Effector memory CD8-positive, alpha-beta T cell (primary cell): ENCODE data around the gene TIGIT.

Experiments used
- ATAC-seq: fragments of 150-1000 bp; cut with Tn5 transposase; replicated peaks from 2 replicates; pipeline ENCODE4 v1.10.0; 2021; ENCODE audit warnings: mild to moderate bottlenecking, moderate library complexity
- DNase-seq, 3 experiments: peaks; one replicate each; pipeline ENCODE4 v3.0.0; 2021
- H3K27ac Mint-ChIP-seq, 2 donors: one replicate each; pipeline ENCODE4 v1.8.0; 2022; ENCODE audit warnings: mild to moderate bottlenecking in 2 of 2, mixed read lengths in 2 of 2, moderate library complexity in 2 of 2
- H3K27me3 Mint-ChIP-seq, 2 donors: one replicate each; pipeline ENCODE4 v1.8.0; 2022; ENCODE audit warnings: mixed read lengths in 2 of 2
- H3K36me3 Mint-ChIP-seq: one replicate; pipeline ENCODE4 v1.8.0; 2022; ENCODE audit warnings: mild to moderate bottlenecking, moderate library complexity, mixed read lengths; ENCODE audit not compliant: insufficient read depth
- H3K4me1 Mint-ChIP-seq, 2 donors: one replicate each; pipeline ENCODE4 v1.8.0; 2022; ENCODE audit warnings: low read depth in 2 of 2, mixed read lengths in 2 of 2
- H3K4me3 Mint-ChIP-seq, 2 donors: one replicate each; pipeline ENCODE4 v1.8.0; 2022; ENCODE audit warnings: mild to moderate bottlenecking in 2 of 2, mixed read lengths in 2 of 2, moderate library complexity in 2 of 2
- H3K9me3 Mint-ChIP-seq, 2 donors: one replicate each; pipeline ENCODE4 v1.8.0; 2022; ENCODE audit warnings: mixed read lengths in 2 of 2

Gene TIGIT

DNA sequence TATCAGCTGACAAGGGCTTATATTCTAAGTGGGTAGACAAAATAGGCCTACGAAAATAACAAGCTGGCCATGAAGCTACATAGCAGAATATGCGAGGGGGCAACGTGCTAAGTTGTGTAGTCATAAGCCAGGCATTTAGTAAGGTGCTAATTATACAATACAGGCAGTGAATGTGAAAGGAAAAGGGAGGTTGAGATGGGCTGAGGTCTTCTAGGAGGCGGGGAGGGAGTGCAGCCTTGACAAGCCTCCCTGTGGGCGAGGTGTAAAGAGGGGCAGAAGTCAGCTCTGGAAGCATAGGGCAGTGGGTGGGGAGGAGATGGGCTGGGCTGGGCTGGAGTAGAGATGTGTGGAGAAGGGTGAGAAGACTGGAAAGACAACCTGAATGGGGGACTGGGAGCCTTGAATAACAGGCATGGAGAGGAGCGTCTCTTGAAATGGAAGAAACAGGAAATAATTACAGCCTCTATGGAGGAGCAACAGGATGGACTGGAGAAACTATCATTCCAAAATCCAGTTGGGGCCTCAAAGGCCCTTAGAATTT lies 1.2 kb downstream of the TIGIT start:
- Mint-ChIP-seq H3K4me1 (peaks cover 65 to 81% of the 10 kb centered on the region in 2 donors), H3K9me3 (no peaks in the 10 kb centered on the region), H3K36me3 (peaks cover 27% of the 10 kb centered on the region), H3K4me3 (peak overlapping the region; percentile 72 to 91), H3K27ac (peak overlapping the region; percentile 97 to 98), H3K27me3 (no peaks in the 10 kb centered on the region)
- peak; percentile 9 for ATAC-seq
- DNase-seq = peak in 1 of 3 experiments; percentile 41

DNA sequence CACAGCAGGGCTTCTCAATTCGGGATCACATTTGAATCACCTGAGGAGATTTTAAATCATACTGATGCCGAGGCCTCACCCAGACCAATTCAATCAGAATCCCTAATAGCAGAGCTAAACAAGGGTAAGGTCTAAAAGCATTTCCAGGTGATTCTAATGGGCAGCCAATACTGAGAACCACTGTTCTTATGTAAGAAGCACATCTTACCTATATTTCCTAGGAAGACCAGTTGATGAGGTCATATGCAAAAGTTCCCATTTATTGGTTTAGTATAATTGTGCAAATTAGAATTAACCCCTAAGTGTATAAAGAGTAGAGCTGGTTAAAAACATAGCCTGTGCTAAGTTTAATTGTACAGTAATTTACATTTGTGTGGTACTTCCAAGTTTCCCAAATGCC lies 2.1 kb downstream of the TIGIT start:
- peaks cover 27% of the 10 kb centered on the region for H3K36me3 Mint-ChIP-seq
- peaks cover 59 to 79% of the 10 kb centered on the region in 2 donors for H3K4me1 Mint-ChIP-seq
- no peaks in the 10 kb centered on the region for H3K27me3 Mint-ChIP-seq
- H3K9me3 Mint-ChIP-seq = no peaks in the 10 kb centered on the region
- peak overlapping the region; percentile 72 to 91 for H3K4me3 Mint-ChIP-seq
- no peak for ATAC-seq
- peak overlapping the region; percentile 97 to 98 for H3K27ac Mint-ChIP-seq
- DNase-seq = no peak

- Mint-ChIP-seq H3K27me3 (no peaks in the 10 kb centered on the region), H3K4me1 (peaks cover 49 to 67% of the 10 kb centered on the region in 2 donors), H3K9me3 (no peaks in the 10 kb centered on the region), H3K36me3 (peaks cover 23% of the 10 kb centered on the region), H3K27ac (peak overlapping the region; percentile 71 to 97), H3K4me3 (peak overlapping the region; percentile 72 to 91)
- DNase-seq = peak; percentile 24 to 57 (median 32)
- ATAC-seq = peak; percentile 57
Measured at GRCh38 chr3:114299421-114299820, 5.6 kb downstream of the TIGIT start.

- DNase-seq (no peak), ATAC-seq (peak; percentile 50)
- Mint-ChIP-seq H3K36me3 (peaks cover 22% of the 10 kb centered on the region), H3K4me3 (peak overlapping the region; percentile 72 to 91), H3K4me1 (peaks cover 45 to 68% of the 10 kb centered on the region in 2 donors), H3K27ac (peak overlapping the region; percentile 71 to 97), H3K27me3 (no peaks in the 10 kb centered on the region), H3K9me3 (no peaks in the 10 kb centered on the region)
Measured at GRCh38 chr3:114299941-114300624, 6.3 kb downstream of the TIGIT start.

DNA sequence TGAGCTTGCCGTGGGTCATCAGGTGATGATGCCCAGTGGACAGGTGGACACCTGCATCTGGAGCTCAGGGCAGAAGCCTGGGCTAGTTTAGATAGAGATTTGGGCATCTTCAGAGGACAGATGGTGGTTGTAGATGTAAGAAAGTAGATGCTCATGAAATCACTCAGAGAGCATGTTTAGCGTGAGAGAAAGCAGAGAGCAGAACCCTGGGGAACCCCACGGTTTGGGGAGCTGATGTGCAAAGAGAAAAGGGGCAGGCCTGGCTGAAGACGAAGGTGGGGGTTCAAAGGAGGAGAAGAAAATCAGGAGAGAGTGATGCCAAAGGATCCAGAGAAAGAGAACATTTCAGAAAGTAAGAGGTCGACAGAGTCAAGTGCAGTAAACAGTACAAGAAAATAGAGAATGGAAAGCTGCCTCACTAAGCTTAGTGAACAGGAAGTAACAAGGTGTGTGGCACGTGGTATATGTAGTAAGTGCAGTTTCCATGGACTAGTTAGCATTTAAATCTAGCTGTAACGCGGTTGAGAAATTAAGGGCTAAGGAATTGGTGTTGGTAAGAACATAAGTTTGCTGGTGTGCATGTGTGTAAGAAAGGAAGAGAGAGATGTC lies 13.5 kb downstream of the TIGIT start:
- ATAC-seq (peak; percentile 80), DNase-seq (peak; percentile 23 to 32 (median 26))
- H3K4me1 Mint-ChIP-seq = peaks cover 45 to 66% of the 10 kb centered on the region in 2 donors
- peak overlapping the region; percentile 25 to 66 for H3K4me3 Mint-ChIP-seq
- no peaks in the 10 kb centered on the region for H3K27me3 Mint-ChIP-seq
- peaks cover 39% of the 10 kb centered on the region for H3K36me3 Mint-ChIP-seq
- no peaks in the 10 kb centered on the region for H3K9me3 Mint-ChIP-seq
- H3K27ac Mint-ChIP-seq = peak overlapping the region; percentile 84 to 98

DNA sequence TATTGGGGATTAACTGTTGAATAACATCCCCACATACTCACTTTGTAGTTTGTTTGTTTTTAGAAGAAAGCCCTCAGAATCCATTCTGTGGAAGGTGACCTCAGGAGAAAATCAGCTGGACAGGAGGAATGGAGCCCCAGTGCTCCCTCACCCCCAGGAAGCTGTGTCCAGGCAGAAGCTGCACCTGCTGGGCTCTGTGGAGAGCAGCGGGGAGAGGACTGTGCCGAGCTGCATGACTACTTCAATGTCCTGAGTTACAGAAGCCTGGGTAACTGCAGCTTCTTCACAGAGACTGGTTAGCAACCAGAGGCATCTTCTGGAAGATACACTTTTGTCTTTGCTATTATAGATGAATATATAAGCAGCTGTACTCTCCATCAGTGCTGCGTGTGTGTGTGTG lies 14.0 kb downstream of the TIGIT start:
- H3K27me3 Mint-ChIP-seq = no peaks in the 10 kb centered on the region
- H3K36me3 Mint-ChIP-seq = peaks cover 39% of the 10 kb centered on the region
- peak overlapping the region; percentile 25 to 66 for H3K4me3 Mint-ChIP-seq
- H3K9me3 Mint-ChIP-seq = no peaks in the 10 kb centered on the region
- no peak for DNase-seq
- ATAC-seq = no peak
- H3K4me1 Mint-ChIP-seq = peaks cover 41 to 63% of the 10 kb centered on the region in 2 donors
- H3K27ac Mint-ChIP-seq = peak overlapping the region; percentile 84 to 98

DNA sequence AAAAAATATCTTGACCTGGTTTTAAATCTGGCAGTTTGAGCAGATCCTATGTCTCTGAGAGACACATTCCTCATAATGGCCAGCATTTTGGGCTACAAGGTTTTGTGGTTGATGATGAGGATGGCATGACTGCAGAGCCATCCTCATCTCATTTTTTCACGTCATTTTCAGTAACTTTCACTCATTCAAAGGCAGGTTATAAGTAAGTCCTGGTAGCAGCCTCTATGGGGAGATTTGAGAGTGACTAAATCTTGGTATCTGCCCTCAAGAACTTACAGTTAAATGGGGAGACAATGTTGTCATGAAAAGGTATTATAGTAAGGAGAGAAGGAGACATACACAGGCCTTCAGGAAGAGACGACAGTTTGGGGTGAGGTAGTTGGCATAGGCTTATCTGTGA lies 14.5 kb downstream of the TIGIT start:
- no peak for DNase-seq
- H3K27ac Mint-ChIP-seq = peak overlapping the region; percentile 84 to 98
- H3K9me3 Mint-ChIP-seq = no peaks in the 10 kb centered on the region
- ATAC-seq = peak; percentile 10
- H3K27me3 Mint-ChIP-seq = no peaks in the 10 kb centered on the region
- H3K36me3 Mint-ChIP-seq = peaks cover 39% of the 10 kb centered on the region
- H3K4me1 Mint-ChIP-seq = peaks cover 43 to 65% of the 10 kb centered on the region in 2 donors
- peak overlapping the region; percentile 25 to 66 for H3K4me3 Mint-ChIP-seq

GRCh38 chr3:114308830-114309229 lies 15.0 kb downstream of the TIGIT start:
- no peaks in the 10 kb centered on the region for H3K27me3 Mint-ChIP-seq
- H3K4me1 Mint-ChIP-seq = peaks cover 47 to 69% of the 10 kb centered on the region in 2 donors
- DNase-seq (peak; percentile 46 to 60 (median 51)), ATAC-seq (peak; percentile 86)
- peak overlapping the region; percentile 84 to 98 for H3K27ac Mint-ChIP-seq
- no peaks in the 10 kb centered on the region for H3K9me3 Mint-ChIP-seq
- H3K36me3 Mint-ChIP-seq = peaks cover 36% of the 10 kb centered on the region
- H3K4me3 Mint-ChIP-seq = peak overlapping the region; percentile 25 to 66

GRCh38 chr3:114310695-114311094 lies 16.9 kb downstream of the TIGIT start:
- Mint-ChIP-seq H3K9me3 (no peaks in the 10 kb centered on the region), H3K27me3 (no peaks in the 10 kb centered on the region), H3K4me1 (peaks cover 43 to 69% of the 10 kb centered on the region in 2 donors), H3K27ac (peak overlapping the region in 1 of 2 donors; percentile 98), H3K4me3 (peak overlapping the region in 1 of 2 donors; percentile 46), H3K36me3 (peaks cover 33% of the 10 kb centered on the region)
- DNase-seq = no peak
- no peak for ATAC-seq

DNA sequence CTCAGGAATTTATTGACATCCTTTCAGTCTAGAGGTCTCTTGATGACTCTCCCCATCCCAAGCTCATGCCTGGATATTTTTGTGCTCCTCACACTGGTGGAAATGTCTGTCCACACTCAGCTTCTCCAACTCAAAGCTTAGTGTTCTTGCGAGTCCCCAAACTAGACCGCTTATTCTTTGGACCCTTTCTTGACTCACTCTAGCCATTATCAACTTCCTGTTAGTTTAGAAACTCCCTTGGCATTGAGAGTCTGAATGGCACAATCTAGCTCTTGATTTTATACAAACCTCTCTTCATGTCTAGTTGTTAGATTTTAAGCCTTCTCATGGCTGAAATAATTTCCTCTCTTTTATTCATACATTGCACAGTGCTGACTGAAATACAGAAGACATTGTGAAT lies 19.6 kb downstream of the TIGIT start:
- Mint-ChIP-seq H3K4me3 (peak overlapping the region in 1 of 2 donors; percentile 65), H3K9me3 (no peaks in the 10 kb centered on the region), H3K36me3 (peaks cover 17% of the 10 kb centered on the region), H3K27ac (peak overlapping the region; percentile 58 to 94), H3K27me3 (no peaks in the 10 kb centered on the region), H3K4me1 (peaks cover 36 to 69% of the 10 kb centered on the region in 2 donors)
- DNase-seq (no peak), ATAC-seq (no peak)

DNA sequence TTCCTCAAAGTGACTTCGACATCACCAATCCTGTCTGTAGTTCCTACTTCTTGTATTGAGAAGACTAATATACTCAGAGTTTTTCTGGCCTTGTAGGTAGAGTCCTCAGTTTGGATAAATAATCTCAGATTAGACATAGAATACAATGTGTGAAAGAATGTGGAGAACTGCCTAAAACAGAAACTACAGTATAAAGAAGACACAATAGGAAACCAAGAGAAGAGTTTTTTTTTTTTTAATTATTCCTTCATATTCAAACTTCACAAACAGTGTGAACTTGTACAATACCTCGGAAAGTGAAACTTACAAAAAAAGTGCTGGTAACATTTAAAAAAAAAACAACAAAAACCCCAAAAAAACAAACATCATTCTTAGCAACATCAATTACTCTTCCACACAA lies 20.5 kb downstream of the TIGIT start:
- peak overlapping the region; percentile 58 to 94 for H3K27ac Mint-ChIP-seq
- peak; percentile 49 for ATAC-seq
- H3K27me3 Mint-ChIP-seq = no peaks in the 10 kb centered on the region
- H3K36me3 Mint-ChIP-seq = peaks cover 12% of the 10 kb centered on the region
- H3K9me3 Mint-ChIP-seq = no peaks in the 10 kb centered on the region
- peaks cover 31 to 64% of the 10 kb centered on the region in 2 donors for H3K4me1 Mint-ChIP-seq
- peak overlapping the region in 1 of 2 donors; percentile 65 for H3K4me3 Mint-ChIP-seq
- no peak for DNase-seq

DNA sequence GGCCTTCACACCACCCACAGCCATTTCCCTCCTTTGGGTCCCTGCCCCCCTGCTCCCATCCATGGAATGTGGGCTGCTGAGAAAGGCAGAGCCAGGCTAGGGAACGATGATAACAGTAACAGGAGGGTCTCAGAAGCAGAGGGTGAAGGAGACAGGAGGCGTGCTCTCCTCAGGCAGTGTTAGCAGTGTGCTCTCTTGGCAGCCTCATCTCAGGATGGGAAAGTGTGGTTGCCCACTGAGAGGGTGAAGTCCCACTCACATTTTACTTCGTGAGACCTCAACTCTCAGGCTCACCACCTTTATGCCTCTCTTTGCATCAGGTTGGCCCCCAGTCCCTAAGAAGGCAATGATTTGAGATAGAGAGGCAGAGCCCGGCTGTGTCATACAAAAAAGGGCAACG lies 24.5 kb downstream of the TIGIT start:
- peak overlapping the region; percentile 78 to 94 for H3K27ac Mint-ChIP-seq
- no peaks in the 10 kb centered on the region for H3K27me3 Mint-ChIP-seq
- ATAC-seq (no peak), DNase-seq (no peak)
- H3K36me3 Mint-ChIP-seq = peaks cover 4% of the 10 kb centered on the region
- no peaks in the 10 kb centered on the region for H3K9me3 Mint-ChIP-seq
- H3K4me1 Mint-ChIP-seq = peaks cover 31 to 70% of the 10 kb centered on the region in 2 donors
- peak overlapping the region; percentile 21 to 65 for H3K4me3 Mint-ChIP-seq

DNA sequence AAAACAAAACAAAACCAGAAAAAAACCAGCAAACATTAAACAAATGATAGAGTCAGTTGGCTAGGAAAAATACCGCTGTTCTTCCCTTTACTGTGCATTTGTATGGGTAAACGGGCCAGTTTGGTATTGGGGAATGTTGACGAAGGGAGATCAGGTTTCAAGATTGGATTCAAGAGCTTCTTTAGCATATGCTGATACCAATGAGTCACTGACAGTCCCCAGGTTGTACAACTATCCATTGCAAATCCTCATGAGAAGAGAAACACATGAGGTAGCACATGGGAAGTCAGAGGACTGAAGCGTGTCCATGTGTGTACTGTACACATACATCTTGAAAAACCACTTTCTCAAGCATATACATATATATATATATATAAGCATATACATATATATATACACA lies 25.6 kb downstream of the TIGIT start:
- Mint-ChIP-seq H3K9me3 (no peaks in the 10 kb centered on the region), H3K36me3 (peaks cover 4% of the 10 kb centered on the region), H3K4me3 (peak overlapping the region in 1 of 2 donors; percentile 65), H3K27me3 (no peaks in the 10 kb centered on the region), H3K4me1 (peaks cover 32 to 70% of the 10 kb centered on the region in 2 donors), H3K27ac (peak overlapping the region; percentile 78 to 94)
- no peak for DNase-seq
- ATAC-seq = no peak
